HCT116 (cell line): ENCODE data around the gene NCAPG2. TPM values are rescaled to one million over a fixed set of nuclear protein-coding genes. Genes with fewer than 3 reads are reported as not detected.

Experiments
- ATAC-seq: fragments of 200-7000 bp; cut with Tn5 transposase; 2 replicates; pipeline ENCODE4 v1.9.1; 2020; ENCODE audit warnings: mild to moderate bottlenecking, moderate library complexity
- BruUV-seq: library from RNA; stranded (reverse); fragments of 400-500 nt; replicated peaks from 2 replicates; lab custom pipeline; 2021; lab: Mats Ljungman, UMichigan
- CTCF ChIA-PET: fragments of 300-600 bp; sonication (Branson Sonifier 250); formaldehyde crosslinking; loops from one replicate; lab custom pipeline; 2021; ENCODE audit warnings: antibody characterized with exemption; lab: Charles Lee
- POLR2A ChIA-PET: fragments of 300-600, 350-600 bp; sonication (Branson Sonifier 250); formaldehyde crosslinking; loops from one replicate; lab custom pipeline; 2021; ENCODE audit warnings: antibody characterized with exemption; lab: Charles Lee
- RAD21 ChIA-PET, 2 experiments: fragments of 300-600 bp; sonication (Branson Sonifier 250); formaldehyde crosslinking; loops; one replicate each; lab custom pipeline; 2023; ENCODE audit warnings: low total read pairs in 2 of 2; ENCODE audit not compliant: uncharacterized antibody in 2 of 2, unreplicated experiment in 2 of 2, low non-redundant PET in 1 of 2; lab: Charles Lee
- DNase-seq: peaks from one replicate; pipeline ENCODE4 v3.0.0-alpha.2; 2010; ENCODE audit warnings: low read depth, low spot score
- H2AFZ ChIP-seq: fragments of 200-600 bp; shearing (Covaris generic), sonication (generic); 2 replicates; pipeline ENCODE4 v1.6.1; 2017; ENCODE audit warnings: low read depth, mixed run types, mixed read lengths, antibody characterized with exemption, low read length; ENCODE audit not compliant: poor library complexity, severe bottlenecking
- H3K27ac ChIP-seq: 2 replicates; pipeline ENCODE4 v1.5.1; 2012; ENCODE audit warnings: low read depth, low read length
- H3K27me3 ChIP-seq: fragments of 200-600 bp; sonication (generic); 2 replicates; pipeline ENCODE4 v1.6.1; 2016; ENCODE audit warnings: mixed run types, low read length, mixed read lengths; ENCODE audit not compliant: insufficient read depth
- H3K36me3 ChIP-seq, 2 experiments: fragments of 200-500 bp in 1 of 2; fragments of 200-600 bp in 1 of 2; sonication (Bioruptor generic) in 1 of 2; sonication (generic) in 1 of 2; 2 replicates each; pipeline versions ENCODE4 v1.5.1 to v1.6.1; 2014 to 2016; ENCODE audit warnings: low read length in 2 of 2, inconsistent platforms in 1 of 2, mixed read lengths in 1 of 2, mixed run types in 1 of 2; ENCODE audit not compliant: insufficient read depth in 2 of 2, control insufficient read depth in 1 of 2
- H3K4me1 ChIP-seq, 2 experiments: fragments of 200-600 bp in 1 of 2; sonication (generic) in 1 of 2; 2 replicates each; pipeline versions ENCODE4 v1.5.1 to v1.6.1; 2012 to 2017; ENCODE audit warnings: low read length in 2 of 2, inconsistent platforms in 1 of 2, mild to moderate bottlenecking in 1 of 2, mixed read lengths in 1 of 2, mixed run types in 1 of 2, moderate library complexity in 1 of 2; ENCODE audit not compliant: insufficient read depth in 2 of 2, control insufficient read depth in 1 of 2
- H3K4me2 ChIP-seq: fragments of 200-600 bp; sonication (generic); 2 replicates; pipeline ENCODE4 v1.6.1; 2017; ENCODE audit warnings: mixed run types, low read length, mixed read lengths
- H3K4me3 ChIP-seq, 2 experiments: fragments of 200-600 bp in 1 of 2; sonication (generic) in 1 of 2; replicated peaks in 1 of 2; 2 replicates each; pipeline ENCODE4 v1.5.1; 2011 to 2016; ENCODE audit warnings: low read length in 2 of 2, control low read depth in 1 of 2, low read depth in 1 of 2, mild to moderate bottlenecking in 1 of 2, mixed read lengths in 1 of 2, mixed run types in 1 of 2
- H3K79me2 ChIP-seq: fragments of 200-600 bp; sonication (generic); 2 replicates; pipeline ENCODE4 v1.6.1; 2017; ENCODE audit warnings: mild to moderate bottlenecking, mixed run types, low read length, moderate library complexity, mixed read lengths; ENCODE audit not compliant: insufficient read depth
- H3K9ac ChIP-seq: fragments of 200-600 bp; sonication (generic); 2 replicates; pipeline ENCODE4 v1.6.1; 2016; ENCODE audit warnings: low read length, mixed read lengths
- H3K9me2 ChIP-seq: fragments of 200-600 bp; sonication (generic), shearing (Covaris generic); 2 replicates; pipeline ENCODE4 v1.6.1; 2017; ENCODE audit warnings: mixed run types, mild to moderate bottlenecking, moderate library complexity; ENCODE audit not compliant: insufficient read depth
- H3K9me3 ChIP-seq, 2 experiments: fragments of 200-500 bp in 1 of 2; fragments of 200-600 bp in 1 of 2; sonication (Bioruptor generic) in 1 of 2; sonication (generic) in 1 of 2; 2 replicates each; pipeline ENCODE4 v1.6.1; 2014 to 2017; ENCODE audit warnings: low read length in 2 of 2, mixed read lengths in 2 of 2, inconsistent platforms in 1 of 2, low read depth in 1 of 2, mild to moderate bottlenecking in 1 of 2, mixed run types in 1 of 2, moderate library complexity in 1 of 2; ENCODE audit not compliant: control insufficient read depth in 1 of 2, insufficient read depth in 1 of 2
- H4K20me1 ChIP-seq: fragments of 200-600 bp; sonication (generic), shearing (Covaris generic); 2 replicates; pipeline ENCODE4 v1.6.1; 2017; ENCODE audit warnings: mixed run types, mild to moderate bottlenecking, moderate library complexity; ENCODE audit not compliant: insufficient read depth
- ATF3 ChIP-seq: IDR thresholded peaks from 2 replicates; pipeline ENCODE4 v1.6.1; 2012
- CBX3 ChIP-seq: IDR thresholded peaks from 2 replicates; pipeline ENCODE4 v1.6.1; 2012; ENCODE audit warnings: low read depth
- EGR1 ChIP-seq: IDR thresholded peaks from 2 replicates; pipeline ENCODE4 v1.6.1; 2012; ENCODE audit warnings: low read depth
- ELF1 ChIP-seq: IDR thresholded peaks from 2 replicates; pipeline ENCODE4 v1.6.1; 2012; ENCODE audit warnings: low read depth, borderline replicate concordance
- EZH2 ChIP-seq: fragments of 200-600 bp; sonication (generic); IDR thresholded peaks from 2 replicates; pipeline ENCODE4 v1.6.1; 2017; ENCODE audit warnings: antibody characterized with exemption, mixed run types
- EZH2phosphoT487 ChIP-seq: fragments of 200-600 bp; IDR thresholded peaks from 2 replicates; pipeline ENCODE4 v1.6.1; 2018; ENCODE audit warnings: antibody characterized with exemption, borderline replicate concordance
- SP1 ChIP-seq: IDR thresholded peaks from 2 replicates; pipeline ENCODE4 v1.6.1; 2012; ENCODE audit warnings: low read depth
- SRF ChIP-seq: IDR thresholded peaks from 2 replicates; pipeline ENCODE4 v1.6.1; 2012; ENCODE audit warnings: low read depth
- ZBTB33 ChIP-seq: IDR thresholded peaks from 2 replicates; pipeline ENCODE4 v1.6.1; 2011; ENCODE audit warnings: mild to moderate bottlenecking, low read length, moderate library complexity; ENCODE audit not compliant: insufficient replicate concordance; ENCODE audit errors: extremely low read depth
- ZNF274 ChIP-seq: fragments of 200-500 bp; sonication (Bioruptor generic); IDR thresholded peaks from 2 replicates; pipeline ENCODE4 v1.6.1; 2014; ENCODE audit warnings: mild to moderate bottlenecking, low read depth, low read length, inconsistent platforms
- intact Hi-C: fragments of 100-400 bp; cut with micrococcal nuclease; formaldehyde crosslinking; loops from 2 replicates; pipeline ENCODE4 v1.10.0; 2022
- total RNA-seq: library from RNA; stranded (reverse); gene quantifications from one replicate; pipeline ENCODE4 v1.2.1, GENCODE V29; 2021; ENCODE audit not compliant: unreplicated experiment

The NCAPG2 gene
- total RNA-seq, 1 experiment from 2014 or later = 73.1 TPM

GRCh38 chr7:158732494-158733219 lies 28.1 kb upstream of the NCAPG2 start:
- ATAC-seq (no peak), DNase-seq (no peak)
- peaks cover 5 to 13% of the 10 kb centered on the region in 2 experiments; a peak in 3 of 4 replicates for H3K36me3 ChIP-seq
- TF ChIP-seq ELF1 = no peak
- no peak for TF ChIP-seq SP1
- no peak for TF ChIP-seq EZH2
- TF ChIP-seq SRF = no peak
- no peak for TF ChIP-seq ZBTB33
- no peak for TF ChIP-seq ATF3
- no peak for TF ChIP-seq EGR1
- TF ChIP-seq ZNF274 = no peak
- no peak for TF ChIP-seq CBX3
- no peak for TF ChIP-seq EZH2phosphoT487
- H3K27me3 ChIP-seq = no peaks in the 10 kb centered on the region
- no peaks in the 10 kb centered on the region for H3K4me1 ChIP-seq
- ChIA-PET CTCF (no interaction called here), POLR2A (no interaction called here), RAD21 (no interaction called here)
- no peaks in the 10 kb centered on the region for H4K20me1 ChIP-seq
- no peaks in the 10 kb centered on the region for H3K9me3 ChIP-seq
- H3K79me2 ChIP-seq = no peaks in the 10 kb centered on the region
- no peak overlapping the region for H3K9ac ChIP-seq
- no peak overlapping the region for H3K4me3 ChIP-seq
- intact Hi-C loops = no loop called here
- no peak overlapping the region for H3K4me2 ChIP-seq
- H3K27ac ChIP-seq = no peak overlapping the region
- no peaks in the 10 kb centered on the region for H3K9me2 ChIP-seq
- no TSS peak for BruUV-seq
- H2AFZ ChIP-seq = no peak overlapping the region
